ACHN (cell line): ENCODE data around the gene MRPS5.
"Not testable (repeated sequence)": the region's sequence is repeated elsewhere in the genome, so short reads cannot be mapped to it uniquely, and the experiment has no call there.

Source experiments
- DNase-seq: peaks from one replicate; pipeline ENCODE4 v3.0.0-alpha.2; 2015
- in situ Hi-C: cut with HindIII; loops from 2 replicates; pipeline ENCODE4 v1.10.0; 2017; ENCODE audit warnings: low sequenced_read_pairs, low pct_ligation_motif_present, low pct_unique_long_range_greater_than_20kb

MRPS5 gene

DNA sequence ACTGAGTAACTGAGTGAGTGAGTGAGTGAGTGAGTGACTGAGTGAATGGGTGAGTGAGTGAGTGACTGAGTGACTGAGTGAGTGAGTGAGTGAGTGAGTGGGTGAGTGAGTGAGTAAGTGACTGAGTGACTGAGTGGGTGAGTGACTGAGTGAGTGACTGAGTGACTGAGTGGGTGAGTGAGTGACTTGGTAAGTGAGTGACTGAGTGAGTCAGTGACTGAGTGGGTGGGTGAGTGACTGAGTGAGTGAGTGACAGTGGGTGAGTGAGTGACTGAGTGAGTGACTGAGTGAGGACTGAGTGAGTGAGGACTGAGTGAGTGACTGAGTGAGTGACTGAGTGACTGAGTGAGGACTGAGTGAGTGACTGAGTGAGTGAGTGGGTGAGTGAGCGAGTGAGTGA, 82.2 kb downstream of the MRPS5 start:
- DNase-seq: no peak
- in situ Hi-C loops: no loop called here

DNA sequence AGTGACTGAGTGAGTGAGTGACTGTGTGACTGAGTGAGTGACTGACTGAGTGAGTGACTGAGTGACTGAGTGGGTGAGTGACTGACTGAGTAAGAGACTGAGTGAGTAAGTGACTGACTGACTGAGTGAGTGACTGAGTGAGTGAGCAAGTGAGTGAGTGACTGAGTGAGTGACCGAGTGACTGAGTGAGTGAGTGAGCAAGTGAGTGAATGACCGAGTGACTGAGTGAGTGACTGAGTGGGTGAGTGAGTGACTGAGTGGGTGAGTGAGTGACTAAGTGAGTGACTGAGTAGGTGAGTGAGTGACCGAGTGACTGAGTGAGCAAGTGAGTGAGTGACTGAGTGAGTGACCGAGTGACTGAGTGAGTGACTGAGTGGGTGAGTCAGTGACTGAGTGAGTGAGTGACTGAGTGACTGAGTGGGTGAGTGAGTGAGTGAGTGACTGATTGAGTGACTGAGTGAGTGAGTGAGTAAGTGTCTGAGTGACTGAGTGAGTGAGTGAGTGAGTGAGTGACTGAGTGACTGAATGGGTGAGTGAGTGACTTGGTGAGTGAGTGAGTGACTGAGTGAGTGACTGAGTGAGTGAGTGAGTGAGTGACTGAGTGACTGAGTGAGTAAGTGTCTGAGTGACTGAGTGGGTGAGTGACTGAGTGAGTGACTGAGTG, 82.8 kb downstream of the MRPS5 start:
- no peak for DNase-seq
- in situ Hi-C loops: no loop called here

DNA sequence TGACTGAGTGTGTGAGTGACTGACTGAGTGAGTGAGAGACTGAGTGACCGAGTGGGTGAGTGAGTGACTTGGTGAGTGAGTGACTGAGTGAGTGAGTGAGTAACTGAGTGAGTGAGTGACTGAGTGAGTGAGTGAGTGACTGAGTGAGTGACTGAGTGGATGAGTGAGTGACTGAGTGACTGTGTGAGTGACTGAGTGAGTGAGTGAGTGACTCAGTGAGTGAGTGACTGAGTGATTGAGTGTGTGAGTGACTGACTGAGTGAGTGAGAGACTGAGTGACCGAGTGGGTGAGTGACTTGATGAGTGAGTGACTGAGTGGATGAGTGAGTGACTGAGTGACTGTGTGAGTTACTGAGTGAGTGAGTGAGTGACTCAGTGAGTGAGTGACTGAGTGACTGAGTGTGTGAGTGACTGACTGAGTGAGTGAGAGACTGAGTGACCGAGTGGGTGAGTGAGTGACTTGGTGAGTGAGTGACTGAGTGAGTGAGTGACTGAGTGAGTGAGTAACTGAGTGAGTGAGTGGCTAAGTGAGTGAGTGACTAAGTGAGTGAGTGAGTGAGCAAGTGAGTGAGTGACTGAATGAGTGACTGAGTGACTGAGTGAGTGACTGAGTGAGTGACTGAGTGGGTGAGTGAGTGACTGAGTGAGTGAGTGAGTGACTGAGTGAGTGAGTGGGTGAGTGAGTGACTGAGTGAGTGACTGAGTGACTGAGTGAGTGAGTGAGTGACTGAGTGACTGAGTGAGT, 83.6 kb downstream of the MRPS5 start:
- DNase-seq, in situ Hi-C loops: not testable (repeated sequence)

DNA sequence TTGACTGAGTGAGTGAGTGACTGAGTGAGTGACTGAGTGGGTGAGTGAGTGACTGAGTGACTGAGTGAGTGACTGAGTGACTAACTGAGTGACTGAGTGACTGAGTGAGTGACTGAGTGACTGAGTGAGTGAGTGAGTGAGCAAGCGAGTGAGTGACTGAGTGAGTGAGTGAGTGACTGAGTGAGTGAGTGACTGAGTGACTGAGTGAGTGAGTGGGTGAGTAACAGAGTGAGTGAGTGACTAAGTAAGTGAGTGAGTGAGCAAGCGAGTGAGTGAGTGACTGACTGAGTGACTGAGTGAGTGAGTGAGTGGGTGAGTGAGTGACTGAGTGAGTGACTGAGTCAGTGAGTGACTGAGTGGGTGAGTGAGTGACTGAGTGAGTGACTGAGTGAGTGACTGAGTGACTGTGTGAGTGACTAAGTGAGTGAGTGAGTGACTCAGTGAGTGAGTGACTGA, 84.2 kb downstream of the MRPS5 start:
- no peak for DNase-seq
- in situ Hi-C loops: no loop called here

DNA sequence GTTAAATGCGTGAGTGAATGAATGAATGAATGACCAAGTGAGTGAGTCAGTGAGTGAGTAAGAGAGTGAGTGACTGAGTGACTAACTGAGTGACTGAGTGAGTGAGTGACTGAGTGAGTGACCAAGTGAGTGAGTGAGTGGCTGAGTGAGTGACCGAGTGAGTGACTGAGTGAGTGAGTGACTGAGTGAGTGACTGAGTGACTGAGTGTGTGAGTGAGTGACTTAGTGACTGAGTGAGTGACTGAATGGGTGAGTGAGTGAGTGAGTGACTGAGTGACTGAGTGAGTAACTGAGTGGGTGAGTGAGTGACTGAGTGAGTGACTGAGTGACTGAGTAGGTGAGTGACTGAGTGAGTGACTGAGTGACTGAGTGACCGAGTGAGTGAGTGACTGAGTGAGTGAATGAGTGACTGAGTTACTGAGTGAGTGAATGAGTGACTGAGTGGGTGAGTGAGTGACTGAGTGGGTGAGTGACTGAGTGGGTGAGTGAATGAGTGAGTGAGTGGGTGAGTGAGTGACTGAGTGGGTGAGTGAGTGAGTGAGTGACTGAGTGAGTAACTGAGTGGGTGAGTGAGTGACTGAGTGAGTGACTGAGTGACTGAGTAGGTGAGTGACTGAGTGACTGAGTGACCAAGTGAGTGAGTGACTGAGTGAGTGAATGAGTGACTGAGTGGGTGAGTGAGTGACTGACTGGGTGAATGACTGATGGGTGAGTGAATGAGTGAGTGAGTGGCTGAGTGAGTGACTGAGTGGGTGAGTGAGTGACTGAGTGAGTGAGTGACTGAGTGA, 84.8 kb downstream of the MRPS5 start:
- in situ Hi-C loops: no loop called here
- DNase-seq: no peak
